Measurements from ENCODE around the gene VAV2.

VAV2 gene

DNA sequence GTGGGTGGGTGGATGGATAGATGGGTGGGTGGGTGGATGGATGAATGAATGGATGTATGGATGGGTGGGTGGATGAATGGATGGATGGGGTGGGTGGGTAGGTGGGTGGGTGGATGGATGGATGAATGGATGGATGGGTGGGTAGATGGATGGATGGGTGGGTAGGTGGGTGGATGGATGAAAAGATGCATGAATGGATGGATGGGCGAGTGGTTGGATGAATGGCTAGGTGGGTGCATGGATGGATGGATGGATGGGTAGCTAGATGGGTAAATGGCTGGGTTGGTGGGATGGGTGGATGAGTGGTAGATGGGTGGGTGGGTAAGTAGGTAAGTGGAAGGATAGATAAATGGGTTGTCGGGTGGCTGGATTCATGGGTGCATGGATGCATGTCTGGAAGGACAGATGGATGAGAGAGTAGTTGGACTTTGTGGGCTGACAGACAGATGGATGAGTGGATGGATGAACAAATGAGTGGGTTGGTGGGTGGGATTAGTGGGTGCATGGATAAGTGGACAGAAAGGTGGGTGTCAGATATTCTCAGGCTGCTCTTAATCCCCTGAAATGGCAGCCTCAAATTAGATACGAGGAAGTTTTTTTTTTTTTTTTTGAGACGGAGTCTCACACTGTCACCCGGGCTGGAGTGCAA, 153.1 kb downstream of the VAV2 start:
- no peak for DNase-seq (ENCODE audit: low spot score)
- TF ChIP-seq CTCF (IDR thresholded peaks at IDR 0.05; ENCODE audit: borderline replicate concordance, control extremely low read depth, extremely low read depth, insufficient read depth, missing control alignments), result no peak
- in situ Hi-C loops (cut with MboI; ENCODE audit: low sequenced_read_pairs, unreplicated experiment), result no loop called here

- in situ Hi-C loops (cut with MboI; ENCODE audit: low sequenced_read_pairs, unreplicated experiment), result no loop called here
- no peak for DNase-seq (ENCODE audit: low spot score)
- no peak for TF ChIP-seq CTCF (IDR thresholded peaks at IDR 0.05; ENCODE audit: borderline replicate concordance, control extremely low read depth, extremely low read depth, insufficient read depth, missing control alignments)
Observed at GRCh38 chr9:133837627-133838597, 154.2 kb downstream of the VAV2 start.

DNA sequence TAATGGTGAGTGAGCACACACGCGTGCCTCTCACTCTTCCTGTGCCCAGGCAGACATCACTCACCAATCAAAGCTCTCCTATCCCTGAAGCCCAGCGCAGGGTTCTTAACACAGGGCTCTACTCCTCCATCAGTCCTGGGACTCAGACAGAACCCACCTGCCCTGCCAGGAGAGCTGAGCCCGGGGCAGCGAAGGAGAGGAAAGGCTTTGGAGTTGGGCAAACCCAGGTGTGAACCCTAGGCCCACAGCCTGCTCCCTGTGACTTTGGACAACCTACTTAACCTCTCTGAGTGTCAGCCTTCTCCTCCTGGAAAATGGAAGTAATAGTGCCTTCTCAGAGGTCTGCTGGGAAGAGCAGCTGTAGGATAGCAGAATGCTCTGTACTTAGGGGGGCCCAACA, 155.3 kb downstream of the VAV2 start:
- no peak for DNase-seq (ENCODE audit: low spot score)
- TF ChIP-seq CTCF (IDR thresholded peaks at IDR 0.05; ENCODE audit: borderline replicate concordance, control extremely low read depth, extremely low read depth, insufficient read depth, missing control alignments), result no peak
- in situ Hi-C loops (cut with MboI; ENCODE audit: low sequenced_read_pairs, unreplicated experiment), result no loop called here

DNA sequence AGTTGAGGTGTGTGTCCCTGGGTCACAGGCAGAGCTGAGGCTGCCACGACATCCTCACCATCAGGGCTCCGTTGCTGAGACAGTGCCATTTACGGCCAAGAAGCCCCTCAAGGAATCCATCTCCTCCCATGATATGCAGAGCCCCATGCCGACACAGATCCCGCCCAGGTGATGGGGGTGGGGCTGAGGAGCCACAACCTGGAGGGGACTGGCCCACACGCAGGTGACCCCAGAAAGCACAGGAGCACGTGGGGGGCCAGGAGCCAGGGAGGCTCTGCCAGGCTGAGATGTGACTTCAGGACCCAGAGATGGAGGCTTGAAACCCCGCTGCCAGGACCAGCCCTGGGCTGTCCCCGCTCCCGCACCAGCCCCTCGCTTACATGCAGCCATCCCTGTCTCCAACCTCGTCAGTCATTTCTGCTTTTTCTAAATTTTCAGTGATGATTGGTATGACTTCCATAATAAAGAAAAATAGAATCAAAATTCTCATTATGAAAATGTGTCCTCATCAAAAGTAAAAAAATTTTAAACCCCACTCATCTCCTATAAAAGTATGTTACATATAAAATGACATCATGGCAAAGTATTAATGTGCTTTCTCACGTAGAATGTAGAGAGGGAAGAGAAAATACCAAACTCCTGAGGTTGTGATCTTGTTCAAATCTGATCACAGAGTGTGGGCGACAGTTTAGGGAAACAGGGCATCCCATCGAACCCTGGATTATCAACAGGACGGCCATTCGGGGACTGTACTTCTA, 155.9 kb downstream of the VAV2 start:
- in situ Hi-C loops (cut with MboI; ENCODE audit: low sequenced_read_pairs, unreplicated experiment), result no loop called here
- no peak for TF ChIP-seq CTCF (IDR thresholded peaks at IDR 0.05; ENCODE audit: borderline replicate concordance, control extremely low read depth, extremely low read depth, insufficient read depth, missing control alignments)
- no peak for DNase-seq (ENCODE audit: low spot score)

- no peak for TF ChIP-seq CTCF (IDR thresholded peaks at IDR 0.05; ENCODE audit: borderline replicate concordance, control extremely low read depth, extremely low read depth, insufficient read depth, missing control alignments)
- in situ Hi-C loops (cut with MboI; ENCODE audit: low sequenced_read_pairs, unreplicated experiment), result no loop called here
- no peak for DNase-seq (ENCODE audit: low spot score)
Observed at GRCh38 chr9:133835262-133835901, 156.7 kb downstream of the VAV2 start.

Data from GM13976 (cell line).